Parathyroid adenoma (tissue), 2 donors: Measurements from ENCODE around the gene VSIR.

ENCODE experiments used
- H2AFZ ChIP-seq: fragments of 300-600 bp; sonication (generic); one replicate; pipeline ENCODE4 v1.7.0; 2017; ENCODE audit warnings: antibody characterized with exemption, mild to moderate bottlenecking
- H3K27ac ChIP-seq: fragments of 300-600 bp; sonication (generic); one replicate; pipeline ENCODE4 v1.7.0; 2017
- H3K27me3 ChIP-seq: fragments of 300-600 bp; sonication (generic); one replicate; pipeline ENCODE4 v1.7.0; 2017; ENCODE audit warnings: low read length; ENCODE audit not compliant: control insufficient read depth, insufficient read depth
- H3K36me3 ChIP-seq: fragments of 300-600 bp; sonication (generic); one replicate; pipeline ENCODE4 v1.7.0; 2017; ENCODE audit warnings: low read length; ENCODE audit not compliant: control insufficient read depth, insufficient read depth
- H3K4me1 ChIP-seq: fragments of 300-600 bp; sonication (generic); one replicate; pipeline ENCODE4 v1.7.0; 2017; ENCODE audit warnings: control low read depth
- H3K4me2 ChIP-seq: fragments of 300-600 bp; sonication (generic); one replicate; pipeline ENCODE4 v1.7.0; 2017; ENCODE audit warnings: low read length
- H3K4me3 ChIP-seq: fragments of 300-600 bp; sonication (generic); one replicate; pipeline ENCODE4 v1.7.0; 2017; ENCODE audit warnings: low read depth, low read length
- H3K79me2 ChIP-seq: fragments of 300-600 bp; sonication (generic); one replicate; pipeline ENCODE4 v1.7.0; 2017; ENCODE audit warnings: control low read depth
- H3K9ac ChIP-seq: fragments of 300-600 bp; sonication (generic); one replicate; pipeline ENCODE4 v1.7.0; 2017; ENCODE audit warnings: mild to moderate bottlenecking
- H3K9me3 ChIP-seq: fragments of 300-600 bp; sonication (generic); one replicate; pipeline ENCODE4 v1.7.0; 2017; ENCODE audit warnings: low read length; ENCODE audit not compliant: control insufficient read depth
- TF ChIP-seq, protein P1 (sequence below): fragments of 300-600 bp; sonication (generic); IDR thresholded peaks from one replicate; pipeline ENCODE4 v1.7.0; 2017; ENCODE audit warnings: antibody characterized with exemption, mild to moderate bottlenecking
- donor health status: primary hyperparathyroidism.

VSIR gene

DNA sequence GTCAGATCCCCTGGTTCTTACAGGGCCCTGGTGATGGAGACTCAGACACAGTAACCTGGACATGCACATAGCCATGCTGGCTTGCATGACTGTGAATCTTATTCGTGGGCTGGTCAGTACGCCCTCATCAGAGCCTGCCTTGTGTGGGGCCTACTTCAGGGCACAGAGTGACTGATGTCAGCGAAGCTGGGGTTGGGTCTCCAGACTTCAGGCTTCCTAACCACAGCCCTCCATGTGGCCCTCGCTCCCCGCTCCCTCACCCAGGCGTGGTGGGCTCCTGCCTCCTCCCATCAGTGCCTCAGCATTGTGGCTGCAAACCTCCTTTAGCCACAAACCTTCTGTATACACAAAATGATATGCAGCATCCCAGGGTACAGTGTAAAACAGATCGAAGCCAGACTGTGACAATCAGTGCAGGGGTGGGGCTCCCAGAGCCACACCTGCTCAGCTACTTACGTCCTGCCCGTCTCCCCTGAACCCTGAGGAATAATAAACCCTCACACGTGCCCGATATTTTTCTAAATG is 46.7 kb downstream of the VSIR start:
- H3K9ac ChIP-seq = no peak overlapping the region
- H3K36me3 ChIP-seq = no peaks in the 10 kb centered on the region
- H3K79me2 ChIP-seq = no peaks in the 10 kb centered on the region
- H3K9me3 ChIP-seq = no peaks in the 10 kb centered on the region
- TF ChIP-seq, protein P1, sequence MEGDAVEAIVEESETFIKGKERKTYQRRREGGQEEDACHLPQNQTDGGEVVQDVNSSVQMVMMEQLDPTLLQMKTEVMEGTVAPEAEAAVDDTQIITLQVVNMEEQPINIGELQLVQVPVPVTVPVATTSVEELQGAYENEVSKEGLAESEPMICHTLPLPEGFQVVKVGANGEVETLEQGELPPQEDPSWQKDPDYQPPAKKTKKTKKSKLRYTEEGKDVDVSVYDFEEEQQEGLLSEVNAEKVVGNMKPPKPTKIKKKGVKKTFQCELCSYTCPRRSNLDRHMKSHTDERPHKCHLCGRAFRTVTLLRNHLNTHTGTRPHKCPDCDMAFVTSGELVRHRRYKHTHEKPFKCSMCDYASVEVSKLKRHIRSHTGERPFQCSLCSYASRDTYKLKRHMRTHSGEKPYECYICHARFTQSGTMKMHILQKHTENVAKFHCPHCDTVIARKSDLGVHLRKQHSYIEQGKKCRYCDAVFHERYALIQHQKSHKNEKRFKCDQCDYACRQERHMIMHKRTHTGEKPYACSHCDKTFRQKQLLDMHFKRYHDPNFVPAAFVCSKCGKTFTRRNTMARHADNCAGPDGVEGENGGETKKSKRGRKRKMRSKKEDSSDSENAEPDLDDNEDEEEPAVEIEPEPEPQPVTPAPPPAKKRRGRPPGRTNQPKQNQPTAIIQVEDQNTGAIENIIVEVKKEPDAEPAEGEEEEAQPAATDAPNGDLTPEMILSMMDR = no peak
- H3K4me2 ChIP-seq = no peak overlapping the region
- no peak overlapping the region for H3K27ac ChIP-seq
- H3K27me3 ChIP-seq = no peaks in the 10 kb centered on the region
- no peak overlapping the region for H2AFZ ChIP-seq
- H3K4me1 ChIP-seq = peaks cover 14% of the 10 kb centered on the region
- H3K4me3 ChIP-seq = no peak overlapping the region

- Histone ChIP-seq H2AFZ (no peak overlapping the region), H3K4me3 (no peak overlapping the region), H3K36me3 (no peaks in the 10 kb centered on the region), H3K4me1 (peaks cover 14% of the 10 kb centered on the region), H3K27ac (no peak overlapping the region), H3K27me3 (no peaks in the 10 kb centered on the region), H3K9ac (no peak overlapping the region), H3K79me2 (no peaks in the 10 kb centered on the region), H3K4me2 (no peak overlapping the region), H3K9me3 (no peaks in the 10 kb centered on the region)
- TF ChIP-seq, protein P1 = no peak
Observed at GRCh38 chr10:71725998-71726579, 47.2 kb downstream of the VSIR start.

DNA sequence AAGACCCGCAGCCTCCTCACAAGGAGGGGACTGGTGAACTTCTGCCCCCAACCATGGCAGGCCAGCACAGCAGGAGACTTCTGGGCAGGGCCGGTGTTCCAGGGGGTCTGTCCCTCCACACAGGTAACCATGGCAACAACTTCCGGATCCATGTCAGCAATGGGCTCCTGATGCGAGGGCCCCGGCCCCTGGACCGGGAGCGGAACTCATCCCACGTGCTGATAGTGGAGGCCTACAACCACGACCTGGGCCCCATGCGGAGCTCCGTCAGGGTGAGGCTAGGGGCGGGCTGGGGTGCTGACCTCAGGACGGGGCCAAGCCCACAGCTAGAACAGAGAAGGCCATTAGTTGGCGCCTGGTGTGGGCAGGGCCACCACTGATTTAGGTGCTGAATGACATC is 48.1 kb downstream of the VSIR start:
- Histone ChIP-seq H3K27ac (no peak overlapping the region), H2AFZ (no peak overlapping the region), H3K9me3 (no peaks in the 10 kb centered on the region), H3K4me2 (no peak overlapping the region), H3K79me2 (no peaks in the 10 kb centered on the region), H3K27me3 (no peaks in the 10 kb centered on the region), H3K4me1 (peaks cover 14% of the 10 kb centered on the region), H3K36me3 (no peaks in the 10 kb centered on the region), H3K9ac (no peak overlapping the region), H3K4me3 (no peak overlapping the region)
- TF ChIP-seq, protein P1 = no peak

- Histone ChIP-seq H3K4me1 (peaks cover 14% of the 10 kb centered on the region), H2AFZ (no peak overlapping the region), H3K9ac (no peak overlapping the region)
Observed at GRCh38 chr10:71724539-71724938, 48.8 kb downstream of the VSIR start.

More at GRCh38 chr10:71724539-71724938, 48.8 kb downstream of the VSIR start:
- no peak overlapping the region for H3K4me2 ChIP-seq
- H3K36me3 ChIP-seq = no peaks in the 10 kb centered on the region
- no peaks in the 10 kb centered on the region for H3K27me3 ChIP-seq
- H3K27ac ChIP-seq = no peak overlapping the region
- TF ChIP-seq, protein P1 = no peak
- H3K79me2 ChIP-seq = no peaks in the 10 kb centered on the region
- H3K9me3 ChIP-seq = no peaks in the 10 kb centered on the region
- no peak overlapping the region for H3K4me3 ChIP-seq
